ENCODE results near the gene MFSD1. TPM values are rescaled to one million over a fixed set of nuclear protein-coding genes. Genes with fewer than 3 reads are reported as not detected.

MFSD1 gene
- total RNA-seq, 6 donors from 2014 or later, result 51.5 to 127 (median 106) TPM

GRCh38 chr3:158810823-158811724 lies 9.2 kb downstream of the MFSD1 start:
- no peaks in the 10 kb centered on the region for H3K27me3 ChIP-seq
- H3K9me3 ChIP-seq, result no peaks in the 10 kb centered on the region
- no peak for TF ChIP-seq POLR2AphosphoS5 (IDR thresholded peaks at IDR 0.05)
- no peak for TF ChIP-seq EP300 (IDR thresholded peaks at IDR 0.05)
- TF ChIP-seq, protein P1, sequence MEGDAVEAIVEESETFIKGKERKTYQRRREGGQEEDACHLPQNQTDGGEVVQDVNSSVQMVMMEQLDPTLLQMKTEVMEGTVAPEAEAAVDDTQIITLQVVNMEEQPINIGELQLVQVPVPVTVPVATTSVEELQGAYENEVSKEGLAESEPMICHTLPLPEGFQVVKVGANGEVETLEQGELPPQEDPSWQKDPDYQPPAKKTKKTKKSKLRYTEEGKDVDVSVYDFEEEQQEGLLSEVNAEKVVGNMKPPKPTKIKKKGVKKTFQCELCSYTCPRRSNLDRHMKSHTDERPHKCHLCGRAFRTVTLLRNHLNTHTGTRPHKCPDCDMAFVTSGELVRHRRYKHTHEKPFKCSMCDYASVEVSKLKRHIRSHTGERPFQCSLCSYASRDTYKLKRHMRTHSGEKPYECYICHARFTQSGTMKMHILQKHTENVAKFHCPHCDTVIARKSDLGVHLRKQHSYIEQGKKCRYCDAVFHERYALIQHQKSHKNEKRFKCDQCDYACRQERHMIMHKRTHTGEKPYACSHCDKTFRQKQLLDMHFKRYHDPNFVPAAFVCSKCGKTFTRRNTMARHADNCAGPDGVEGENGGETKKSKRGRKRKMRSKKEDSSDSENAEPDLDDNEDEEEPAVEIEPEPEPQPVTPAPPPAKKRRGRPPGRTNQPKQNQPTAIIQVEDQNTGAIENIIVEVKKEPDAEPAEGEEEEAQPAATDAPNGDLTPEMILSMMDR (IDR thresholded peaks at IDR 0.05), result no peak
- peak in 2 of 4 donors; percentile 20 to 29 for TF ChIP-seq POLR2A (IDR thresholded peaks at IDR 0.05)
- H3K4me3 ChIP-seq, result no peak overlapping the region
- peak overlapping the region; percentile 34 to 78 (median 46) for H3K27ac ChIP-seq
- no peaks in the 10 kb centered on the region for H3K4me1 ChIP-seq
- 65 to 80% methylated on average over 8 of the region's 8 CpGs for WGBS, 2 donors
- ATAC-seq (ENCODE audit: low FRiP score in 2 of 2) (peak in 1 of 2 donors; percentile 78), DNase-seq (no peak)
- H3K36me3 ChIP-seq, result peaks cover 6 to 90% (median 54%) of the 10 kb centered on the region in 4 donors

- Histone ChIP-seq H3K27me3 (no peaks in the 10 kb centered on the region), H3K36me3 (peaks cover 15 to 76% (median 46%) of the 10 kb centered on the region in 4 donors), H3K9me3 (no peaks in the 10 kb centered on the region), H3K4me1 (no peaks in the 10 kb centered on the region), H3K4me3 (no peak overlapping the region), H3K27ac (peak overlapping the region in 2 of 4 donors; percentile 32 to 58)
- no peak for TF ChIP-seq POLR2A (IDR thresholded peaks at IDR 0.05)
- no peak for DNase-seq
- ATAC-seq (ENCODE audit: low FRiP score in 2 of 2), result peak in 1 of 2 donors; percentile 82
- WGBS, 2 donors, result 59 to 69% methylated on average over 3 of the region's 3 CpGs
These were observed 17.4 kb downstream of the MFSD1 start for GRCh38 chr3:158819282-158819681.

- TF ChIP-seq, protein P1 (IDR thresholded peaks at IDR 0.05), result no peak
- peak in 1 of 4 donors; percentile 26 for TF ChIP-seq POLR2A (IDR thresholded peaks at IDR 0.05)
These were observed 18.7 kb downstream of the MFSD1 start for GRCh38 chr3:158820521-158820920.

DNA sequence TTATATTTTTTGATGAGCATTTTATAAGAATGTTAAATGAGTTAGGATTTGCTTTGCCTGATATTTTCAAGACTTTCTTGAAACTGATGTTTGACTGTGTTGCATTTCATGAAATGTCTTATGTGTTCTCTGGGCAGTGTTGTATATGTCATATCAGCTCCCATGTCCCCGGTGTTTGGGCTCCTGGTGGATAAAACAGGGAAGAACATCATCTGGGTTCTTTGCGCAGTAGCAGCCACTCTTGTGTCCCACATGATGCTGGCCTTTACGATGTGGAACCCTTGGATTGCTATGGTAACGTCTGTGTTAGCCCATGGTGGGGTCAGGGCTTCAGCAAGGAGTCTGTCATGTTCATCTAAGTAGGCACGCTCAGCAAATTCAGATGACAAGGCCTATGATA lies 20.0 kb downstream of the MFSD1 start:
- no peaks in the 10 kb centered on the region for H3K4me1 ChIP-seq
- TF ChIP-seq, protein P1 (IDR thresholded peaks at IDR 0.05), result no peak
- TF ChIP-seq POLR2AphosphoS5 (IDR thresholded peaks at IDR 0.05) (no peak), EP300 (IDR thresholded peaks at IDR 0.05) (no peak), POLR2A (IDR thresholded peaks at IDR 0.05) (no peak)
- ATAC-seq (ENCODE audit: low FRiP score in 2 of 2) (no peak), DNase-seq (no peak)
- WGBS, 2 donors, result 96 to 97% methylated on average over 5 of the region's 5 CpGs
- no peaks in the 10 kb centered on the region for H3K27me3 ChIP-seq
- H3K36me3 ChIP-seq, result peaks cover 15 to 87% (median 50%) of the 10 kb centered on the region in 4 donors
- no peak overlapping the region for H3K4me3 ChIP-seq
- H3K27ac ChIP-seq, result no peak overlapping the region
- no peaks in the 10 kb centered on the region for H3K9me3 ChIP-seq

More at GRCh38 chr3:158820521-158820920, 18.7 kb downstream of the MFSD1 start:
- DNase-seq (no peak), ATAC-seq (ENCODE audit: low FRiP score in 2 of 2) (no peak)
- Histone ChIP-seq H3K27ac (no peak overlapping the region), H3K27me3 (no peaks in the 10 kb centered on the region), H3K4me1 (no peaks in the 10 kb centered on the region), H3K9me3 (no peaks in the 10 kb centered on the region), H3K4me3 (no peak overlapping the region), H3K36me3 (peaks cover 15 to 77% (median 47%) of the 10 kb centered on the region in 4 donors)
- 74 to 81% methylated on average over 3 of the region's 3 CpGs for WGBS, 2 donors

- no peaks in the 10 kb centered on the region for H3K9me3 ChIP-seq
- DNase-seq, result no peak
- TF ChIP-seq POLR2AphosphoS5 (IDR thresholded peaks at IDR 0.05) (no peak), POLR2A (IDR thresholded peaks at IDR 0.05) (no peak), EP300 (IDR thresholded peaks at IDR 0.05) (no peak)
- TF ChIP-seq, protein P1 (IDR thresholded peaks at IDR 0.05), result no peak
- peaks cover 12 to 95% (median 54%) of the 10 kb centered on the region in 4 donors for H3K36me3 ChIP-seq
- WGBS, 2 donors, result 91 to 99% methylated on average over 4 of the region's 4 CpGs
- H3K4me1 ChIP-seq, result no peaks in the 10 kb centered on the region
- no peak overlapping the region for H3K27ac ChIP-seq
- no peak for ATAC-seq (ENCODE audit: low FRiP score in 2 of 2)
- H3K4me3 ChIP-seq, result no peak overlapping the region
- H3K27me3 ChIP-seq, result no peaks in the 10 kb centered on the region
These were observed 21.6 kb downstream of the MFSD1 start for GRCh38 chr3:158823426-158823825.

Data from upper lobe of left lung (tissue), 6 donors.